Activated effector memory CD4-positive, alpha-beta T cell treated with Interleukin-2 at 50 U/mL for 16 hours (primary cell): Measurements from ENCODE around the gene LRRK1.

Source experiments
- DNase-seq: peaks from one replicate; pipeline ENCODE4 v3.0.0-alpha.2; 2020

Gene LRRK1

GRCh38 chr15:100893261-100893963, 25.7 kb upstream of the LRRK1 start:
- DNase-seq = no peak

- no peak for DNase-seq
Measured at GRCh38 chr15:100893964-100894295, 25.2 kb upstream of the LRRK1 start.

DNA sequence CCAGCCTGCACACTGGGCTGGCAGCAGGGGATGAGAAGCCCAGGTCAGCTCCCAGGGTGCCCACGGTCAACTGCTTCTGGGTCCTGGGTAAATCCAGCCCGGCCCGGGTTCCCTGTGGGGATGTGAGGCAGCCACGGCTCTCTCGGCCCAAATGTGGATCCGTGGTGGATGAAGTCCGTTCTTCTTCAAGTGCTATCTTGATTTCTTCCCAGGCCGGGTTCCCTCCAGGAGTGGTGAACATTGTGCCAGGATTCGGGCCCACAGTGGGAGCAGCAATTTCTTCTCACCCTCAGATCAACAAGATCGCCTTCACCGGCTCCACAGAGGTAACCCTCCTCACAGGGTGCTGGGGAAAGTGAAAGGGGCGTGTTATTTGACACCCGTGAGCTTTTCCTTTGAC, 23.4 kb upstream of the LRRK1 start:
- DNase-seq = no peak

- DNase-seq = no peak
Measured at GRCh38 chr15:100897221-100898151, 21.7 kb upstream of the LRRK1 start.

- no peak for DNase-seq
Measured at GRCh38 chr15:100898152-100898490, 21.0 kb upstream of the LRRK1 start.

DNA sequence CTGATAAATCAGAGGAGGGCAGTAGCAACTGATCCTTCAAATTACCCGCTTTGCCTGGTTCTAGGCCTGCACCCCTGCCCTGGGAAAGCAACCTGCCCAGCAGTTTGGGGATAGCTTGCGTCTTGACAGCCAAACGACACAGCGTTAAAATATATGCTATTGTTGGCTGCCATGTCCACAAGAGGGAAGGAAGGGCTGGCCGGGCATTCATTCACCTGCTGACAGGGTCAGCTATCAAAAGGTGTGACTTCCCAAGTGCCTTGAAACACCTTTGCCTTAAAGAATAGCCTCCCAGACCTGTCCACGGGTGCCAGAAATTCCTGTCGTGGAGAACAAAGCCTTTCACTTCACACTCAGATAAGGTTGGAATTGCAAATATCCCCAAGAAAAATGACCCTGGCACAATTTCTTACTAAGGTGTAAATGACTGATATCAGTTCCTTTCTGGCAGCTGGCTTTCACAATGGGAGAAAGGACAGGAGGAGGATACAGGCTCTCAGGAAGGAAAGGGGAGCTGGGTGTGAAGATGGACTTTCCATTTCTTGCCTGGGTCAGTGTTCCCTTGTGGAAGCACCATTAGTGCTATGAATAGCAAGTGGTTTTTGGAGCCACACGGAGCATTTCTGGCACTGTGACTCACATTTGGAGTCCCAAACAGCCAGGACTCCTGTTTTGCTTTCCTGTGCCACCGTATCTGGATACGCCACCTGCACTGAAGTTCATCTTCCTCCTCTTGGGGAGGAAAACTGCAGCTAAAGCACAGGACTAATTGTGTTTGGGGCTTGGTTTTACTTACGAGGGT, 20.3 kb upstream of the LRRK1 start:
- no peak for DNase-seq

DNA sequence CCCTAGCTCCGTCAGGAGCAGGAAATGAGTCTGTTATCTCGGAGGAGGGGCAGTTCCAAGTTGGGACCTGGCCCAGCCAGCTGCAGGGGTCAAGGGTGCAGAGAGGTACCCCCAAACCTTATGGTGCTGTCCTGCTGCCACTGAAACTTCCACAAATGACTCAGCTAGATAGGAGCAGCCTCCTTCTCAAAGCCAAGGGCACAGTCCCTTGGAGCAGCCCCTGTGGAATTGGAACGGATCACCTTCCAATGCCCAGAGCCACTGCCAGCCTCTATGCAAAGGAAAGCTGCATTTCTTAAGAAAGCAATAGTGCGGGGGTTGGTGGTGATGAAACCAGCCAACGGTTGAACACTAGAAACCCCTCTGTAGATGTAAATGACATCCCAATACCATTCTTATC, 19.6 kb upstream of the LRRK1 start:
- no peak for DNase-seq

GRCh38 chr15:100900136-100900794, 18.9 kb upstream of the LRRK1 start:
- no peak for DNase-seq

DNA sequence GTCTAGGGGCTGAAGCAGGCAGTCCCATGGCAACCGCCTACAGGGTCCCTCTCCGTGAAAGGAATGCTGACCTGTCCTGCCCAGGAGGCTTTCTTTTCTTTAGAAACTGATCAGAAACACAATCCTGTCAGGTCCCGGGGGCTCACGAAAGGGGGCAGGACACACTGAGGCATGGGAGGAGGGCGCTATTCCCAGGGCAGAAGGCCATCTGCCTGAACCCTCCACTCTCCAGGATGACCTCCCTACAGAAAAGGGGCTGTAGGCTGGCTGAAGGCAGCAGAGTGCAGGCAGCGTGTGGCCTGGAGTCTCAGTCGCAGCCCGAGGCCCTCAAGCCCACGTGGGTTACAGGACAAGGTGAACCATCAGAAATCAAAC, 18.4 kb upstream of the LRRK1 start:
- DNase-seq = no peak

GRCh38 chr15:100901296-100901695, 17.9 kb upstream of the LRRK1 start:
- no peak for DNase-seq

- DNase-seq = no peak
Measured at GRCh38 chr15:100901702-100902435, 17.3 kb upstream of the LRRK1 start.

DNA sequence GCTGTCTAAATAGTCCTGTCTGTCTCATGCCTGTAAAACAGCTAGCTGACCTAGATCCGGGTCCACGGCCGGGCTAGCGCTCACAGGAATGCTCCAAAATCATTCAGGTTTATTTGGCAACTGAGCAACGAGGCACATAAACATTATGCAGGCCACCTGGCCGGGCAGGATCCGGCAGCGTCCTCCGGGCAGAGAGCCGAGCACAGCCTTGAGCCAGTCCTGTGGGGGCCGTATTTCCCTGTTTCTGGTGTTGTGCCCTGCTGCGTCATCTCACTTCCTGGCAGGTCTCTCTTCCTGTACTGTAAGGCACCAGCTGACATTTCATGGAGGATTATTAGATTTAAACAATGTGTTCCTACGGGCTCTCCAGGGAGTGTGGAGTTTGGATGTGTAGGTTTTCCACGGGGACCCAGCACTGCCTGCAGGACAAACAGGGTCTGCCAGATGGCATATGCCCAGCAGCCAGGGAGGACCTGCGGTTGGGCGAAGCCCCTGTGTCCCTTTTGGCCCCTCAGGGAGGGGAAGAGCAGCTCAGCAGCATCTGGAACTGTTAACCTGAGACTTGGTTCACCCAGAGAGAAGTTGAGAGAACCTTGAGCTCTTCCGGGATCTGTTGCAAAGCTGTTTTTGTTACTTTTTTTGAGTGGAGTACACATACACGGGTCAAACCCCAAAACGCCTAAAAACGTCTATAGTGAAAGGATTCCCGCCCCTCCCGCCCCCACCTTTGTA, 16.6 kb upstream of the LRRK1 start:
- no peak for DNase-seq

GRCh38 chr15:100903168-100903554, 16.0 kb upstream of the LRRK1 start:
- DNase-seq = no peak

GRCh38 chr15:100905850-100906249, 13.3 kb upstream of the LRRK1 start:
- no peak for DNase-seq

DNA sequence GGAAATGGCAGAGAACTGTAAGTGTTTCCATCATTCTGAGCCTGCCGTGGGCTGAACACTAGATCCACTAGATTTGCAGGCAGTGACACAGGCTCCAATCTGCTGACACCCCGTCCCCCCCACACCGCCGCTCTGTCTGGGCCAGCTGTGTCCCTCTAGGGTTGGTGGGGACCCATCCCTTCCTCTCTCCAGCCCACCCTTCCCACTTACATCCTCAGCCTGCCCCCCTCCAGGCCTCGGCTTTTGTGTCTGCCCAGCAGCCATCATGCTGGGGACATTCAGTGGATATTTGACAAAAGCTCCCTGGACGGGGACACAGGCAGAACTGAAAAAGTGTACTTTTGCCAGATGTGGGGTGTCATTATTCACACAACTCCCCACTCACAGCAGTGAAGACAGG, 10.7 kb upstream of the LRRK1 start:
- DNase-seq = no peak

- no peak for DNase-seq
Measured at GRCh38 chr15:100909565-100909964, 9.6 kb upstream of the LRRK1 start.

DNA sequence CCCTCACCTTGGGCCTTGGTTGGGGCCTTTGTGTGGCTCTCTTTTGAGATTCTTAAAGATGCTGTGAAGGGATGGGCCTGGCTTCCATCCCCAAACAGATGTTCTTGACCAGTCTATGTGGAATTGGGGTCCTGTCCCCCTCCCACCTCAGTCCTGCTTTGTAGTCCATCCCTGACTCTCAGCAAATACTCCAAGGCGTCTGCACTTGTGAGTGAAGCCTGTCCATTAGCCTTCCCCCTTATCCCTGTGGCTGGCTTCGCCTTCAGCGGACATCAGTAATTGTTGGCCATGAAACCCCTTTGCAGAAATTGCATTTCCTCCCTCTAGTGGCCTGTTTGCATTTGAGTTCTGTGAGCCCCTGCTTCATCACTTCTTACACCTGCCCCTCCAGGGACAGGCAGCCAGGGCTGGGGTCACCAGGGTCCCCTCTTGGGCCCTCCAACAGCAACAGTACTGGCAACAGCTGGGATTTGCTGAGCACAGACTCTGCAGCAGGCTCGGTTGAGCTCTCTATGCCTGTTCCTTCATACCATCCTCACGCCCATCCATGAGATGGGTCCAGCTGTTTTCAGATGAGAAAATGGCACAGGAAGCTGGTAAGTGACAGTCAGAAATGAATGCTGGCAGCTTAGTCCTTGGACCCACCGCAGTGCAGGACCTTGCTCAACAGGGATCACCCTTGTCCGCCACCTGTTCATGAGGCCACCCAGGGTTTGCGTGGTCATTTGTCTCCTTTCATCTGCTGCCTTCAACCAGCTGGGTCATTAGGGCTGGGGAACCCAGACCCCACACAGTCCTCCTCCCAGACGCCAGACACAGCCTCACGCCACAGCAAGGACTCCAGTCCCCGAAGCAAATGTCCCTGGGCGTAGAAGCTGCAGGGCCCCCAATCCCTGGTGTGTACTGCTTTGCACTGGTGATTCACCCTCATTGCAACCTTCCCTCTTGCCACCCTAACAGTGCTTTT, 8.9 kb upstream of the LRRK1 start:
- DNase-seq = no peak

GRCh38 chr15:100911086-100911485, 8.1 kb upstream of the LRRK1 start:
- DNase-seq = no peak

- no peak for DNase-seq
Measured at GRCh38 chr15:100913961-100914360, 5.2 kb upstream of the LRRK1 start.

DNA sequence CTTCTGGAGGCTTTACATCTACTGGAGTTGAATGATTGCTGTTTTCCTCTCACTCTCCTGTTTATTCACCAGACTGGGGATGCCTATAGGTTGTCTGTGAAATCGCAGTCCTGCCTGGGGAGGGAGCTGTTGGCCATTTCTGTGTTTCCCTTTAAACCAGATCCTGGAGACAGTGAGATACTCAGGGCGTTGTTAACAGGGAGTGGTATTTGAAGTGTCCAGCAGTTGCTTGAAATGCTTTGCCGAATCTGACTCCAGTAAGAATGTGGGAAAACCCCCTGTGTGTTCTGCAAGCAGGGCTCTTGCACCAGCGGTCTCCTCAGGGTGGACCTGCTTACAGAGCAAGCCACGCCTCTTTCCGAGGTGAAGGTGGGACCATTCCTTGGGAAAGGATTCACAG, 4.3 kb upstream of the LRRK1 start:
- no peak for DNase-seq
